HG03196 (cell line): Measurements from ENCODE around the gene EIF3L.
"Not testable (repeated sequence)": the region's sequence is repeated elsewhere in the genome, so short reads cannot be mapped to it uniquely, and the experiment has no call there.

Experiments used
- ATAC-seq: cut with Tn5 transposase; IDR thresholded peaks from one replicate; pipeline ENCODE4 v1.9.1; 2021; ENCODE audit not compliant: unreplicated experiment

Gene EIF3L

GRCh38 chr22:37849089-37849751, at the start of gene EIF3L:
EIF3L (plus strand) TSS chr22:37849419; CDS start chr22:37849450, 31 bp downstream.
- peak; percentile 65 for ATAC-seq

GRCh38 chr22:37799979-37800378, 49.2 kb upstream of the EIF3L start:
- ATAC-seq: not testable (repeated sequence)

- ATAC-seq: no peak
Measured at GRCh38 chr22:37801946-37802309, 47.3 kb upstream of the EIF3L start.

- no peak for ATAC-seq
Measured at GRCh38 chr22:37802310-37803194, 46.7 kb upstream of the EIF3L start.

GRCh38 chr22:37803195-37803638, 46.0 kb upstream of the EIF3L start:
- ATAC-seq: no peak

DNA sequence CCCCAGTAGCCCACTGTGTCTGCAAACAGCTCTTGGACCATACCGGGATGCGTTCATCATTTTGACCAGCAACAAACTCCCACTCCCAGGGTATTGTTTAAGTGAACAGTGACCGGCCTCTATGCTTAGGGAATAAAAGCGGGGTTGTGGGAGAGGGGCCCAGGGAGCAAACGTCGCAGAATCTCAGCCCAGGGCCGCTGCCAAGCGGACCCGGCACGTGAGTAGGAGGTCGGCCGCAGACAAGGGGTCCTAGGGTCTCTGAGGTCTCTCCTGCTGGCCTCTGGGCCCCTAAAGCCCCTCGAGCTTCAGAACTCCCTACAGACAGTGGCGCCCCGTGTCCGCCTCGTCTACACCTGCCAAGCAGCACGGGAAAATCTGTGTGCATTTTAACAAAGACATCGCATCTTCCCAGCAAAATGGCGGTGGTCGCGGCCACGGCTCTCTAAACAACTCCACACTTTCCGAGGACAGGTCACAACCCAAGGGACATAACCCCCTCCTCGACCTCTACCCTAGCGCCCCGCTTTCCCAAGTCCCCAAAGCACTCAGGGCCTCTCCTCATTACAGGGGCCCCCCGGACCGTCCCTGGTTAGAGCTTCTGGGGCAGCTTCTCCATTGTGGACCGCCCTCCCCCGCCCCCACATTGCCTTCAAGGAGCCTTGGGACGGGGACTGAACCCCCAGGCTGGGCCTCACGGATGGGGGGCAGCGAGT, 45.4 kb upstream of the EIF3L start:
- ATAC-seq: no peak

- ATAC-seq: no peak
Measured at GRCh38 chr22:37804352-37804880, 44.8 kb upstream of the EIF3L start.

- ATAC-seq: no peak
Measured at GRCh38 chr22:37804881-37805809, 44.1 kb upstream of the EIF3L start.

- no peak for ATAC-seq
Measured at GRCh38 chr22:37805810-37806277, 43.4 kb upstream of the EIF3L start.

DNA sequence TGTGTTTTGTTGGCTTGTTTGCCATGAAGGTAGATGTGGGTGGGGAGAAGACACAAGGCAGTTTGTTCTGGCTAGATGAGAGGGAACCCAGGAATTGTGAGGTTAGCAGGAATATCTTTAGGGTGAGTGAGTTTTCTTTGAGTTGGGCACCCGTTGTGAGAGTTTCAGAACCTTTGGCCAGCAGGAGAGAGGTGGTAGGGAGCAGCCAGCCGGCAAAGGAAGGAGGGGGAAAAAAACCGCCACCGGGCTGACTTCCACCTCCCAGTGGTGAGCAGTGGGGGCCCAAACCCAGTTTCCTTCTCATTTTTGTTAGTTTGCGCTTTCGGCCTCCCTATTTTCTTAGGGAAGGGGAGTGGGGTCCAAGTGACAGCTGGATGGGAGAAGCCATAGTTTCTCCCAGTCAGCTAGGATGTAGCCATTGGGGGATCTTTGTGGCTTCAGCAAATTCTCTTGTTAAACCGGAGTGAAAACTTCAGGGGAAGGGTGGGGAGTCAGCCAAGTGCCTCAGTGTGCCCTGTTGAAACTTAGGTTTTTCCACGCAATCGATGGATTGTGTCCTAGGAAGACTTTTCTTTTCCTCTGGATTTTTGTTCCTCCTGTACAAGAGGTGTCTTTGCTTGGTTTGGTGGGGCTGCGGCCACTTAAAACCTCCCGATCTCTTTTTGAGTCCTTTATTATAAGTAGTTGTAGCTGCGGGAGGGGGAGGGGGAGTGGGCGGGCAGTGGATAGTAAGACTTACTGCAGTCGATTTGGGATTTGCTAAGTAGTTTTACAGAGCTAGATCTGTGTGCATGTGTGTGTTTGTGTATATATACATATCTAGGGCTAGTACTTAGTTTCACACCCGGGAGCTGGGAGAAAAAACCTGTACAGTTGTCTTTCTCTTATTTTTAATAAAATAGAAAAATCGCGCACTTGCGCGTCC, 42.5 kb upstream of the EIF3L start:
- no peak for ATAC-seq

- ATAC-seq: peak; percentile 84
Measured at GRCh38 chr22:37807410-37808293, 41.6 kb upstream of the EIF3L start, which contains the start of gene GCAT. GCAT (plus strand) TSS chr22:37807934; CDS start chr22:37807968, 34 bp downstream.

GRCh38 chr22:37808294-37808657, 40.9 kb upstream of the EIF3L start:
- no peak for ATAC-seq

GRCh38 chr22:37809672-37810333, 39.4 kb upstream of the EIF3L start:
- ATAC-seq: no peak

GRCh38 chr22:37811867-37812266, 37.4 kb upstream of the EIF3L start:
- ATAC-seq: no peak

DNA sequence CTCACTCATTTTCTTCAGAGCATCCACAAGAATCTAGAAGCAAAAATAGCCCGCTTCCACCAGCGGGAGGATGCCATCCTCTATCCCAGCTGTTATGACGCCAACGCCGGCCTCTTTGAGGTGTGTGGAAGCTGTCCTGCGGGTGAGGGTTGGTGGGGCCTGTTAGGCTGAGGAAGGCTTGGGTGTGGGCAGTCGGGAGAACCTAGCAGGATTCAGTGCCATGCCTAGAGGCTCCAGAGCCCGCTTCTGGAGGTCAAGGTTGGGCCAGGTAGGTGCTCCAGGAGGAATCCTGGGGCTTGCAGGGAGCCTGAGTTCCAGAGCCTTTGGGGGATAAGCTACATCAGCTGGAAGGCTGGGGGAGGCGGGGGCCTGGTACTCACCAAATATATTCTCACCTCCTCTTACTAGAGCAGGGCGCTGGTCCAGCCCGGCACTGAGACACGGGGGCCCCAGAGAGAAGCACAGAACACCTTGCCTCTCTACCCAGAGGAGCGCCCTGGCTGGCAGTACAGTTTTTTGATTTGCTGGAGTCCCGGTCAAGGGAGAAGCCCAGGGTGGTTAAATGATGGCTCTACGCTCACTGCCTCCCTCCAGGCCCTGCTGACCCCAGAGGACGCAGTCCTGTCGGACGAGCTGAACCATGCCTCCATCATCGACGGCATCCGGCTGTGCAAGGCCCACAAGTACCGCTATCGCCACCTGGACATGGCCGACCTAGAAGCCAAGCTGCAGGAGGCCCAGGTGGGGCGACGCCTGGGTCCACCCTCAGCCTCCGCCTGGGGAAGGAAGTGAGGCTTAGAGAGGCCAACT, 36.1 kb upstream of the EIF3L start:
- no peak for ATAC-seq

GRCh38 chr22:37815593-37815992, 33.6 kb upstream of the EIF3L start:
- ATAC-seq: no peak
